KBM-7 (cell line): ENCODE measurements around the gene CLPTM1L.
"Not testable (repeated sequence)": the region's sequence is repeated elsewhere in the genome, so short reads cannot be mapped to it uniquely, and the experiment has no call there.

Experiments used
- DNase-seq: peaks from one replicate; pipeline ENCODE4 v3.0.0-alpha.2; 2015
- in situ Hi-C: fragments of 300-500 bp; cut with MboI; formaldehyde crosslinking; loops from 2 replicates; pipeline ENCODE4 v1.14.3; 2020; ENCODE audit warnings: low sequenced_read_pairs, low pct_unique_long_range_greater_than_20kb, mixed read lengths

CLPTM1L gene

GRCh38 chr5:1382248-1382700, 37.4 kb upstream of the CLPTM1L start:
- DNase-seq: no peak
- in situ Hi-C loops: no loop called here

DNA sequence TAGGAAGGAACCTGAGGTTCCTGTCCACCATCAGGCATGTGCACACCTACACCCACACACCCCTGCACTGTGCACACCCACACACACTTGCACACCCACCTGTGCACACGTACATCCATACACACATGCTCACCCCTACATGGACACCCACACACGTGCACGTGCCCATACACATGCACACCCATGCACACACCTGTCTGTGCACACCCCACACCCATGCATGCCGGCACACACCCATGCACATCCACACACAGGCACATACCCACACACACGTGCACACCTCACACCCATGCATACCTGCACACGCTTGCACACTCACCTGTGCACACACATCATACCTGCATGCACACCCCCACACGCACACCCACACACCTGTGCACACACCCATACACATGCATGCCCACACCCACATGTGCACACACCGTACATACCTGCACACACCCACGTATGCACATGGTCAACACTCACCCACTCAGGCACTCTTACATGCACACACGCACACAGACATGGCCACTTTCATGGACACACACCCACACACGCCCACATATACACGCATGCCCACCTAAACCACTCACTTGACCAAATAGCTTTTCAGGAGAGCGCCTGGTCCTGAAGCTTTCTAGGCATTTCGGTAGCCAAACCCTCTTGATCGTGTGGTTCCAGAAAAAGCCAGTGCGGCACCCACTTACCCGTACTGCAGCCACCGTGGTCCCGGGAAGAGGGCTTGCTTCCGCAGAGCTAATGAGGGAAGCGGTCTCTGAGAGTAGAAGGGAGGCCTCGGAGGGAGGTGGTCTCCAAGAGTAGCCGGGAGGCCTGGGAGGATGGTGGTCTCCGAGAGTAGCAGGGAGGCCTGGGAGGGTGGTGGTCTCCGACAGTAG, 36.7 kb upstream of the CLPTM1L start:
- in situ Hi-C loops: no loop called here
- no peak for DNase-seq

DNA sequence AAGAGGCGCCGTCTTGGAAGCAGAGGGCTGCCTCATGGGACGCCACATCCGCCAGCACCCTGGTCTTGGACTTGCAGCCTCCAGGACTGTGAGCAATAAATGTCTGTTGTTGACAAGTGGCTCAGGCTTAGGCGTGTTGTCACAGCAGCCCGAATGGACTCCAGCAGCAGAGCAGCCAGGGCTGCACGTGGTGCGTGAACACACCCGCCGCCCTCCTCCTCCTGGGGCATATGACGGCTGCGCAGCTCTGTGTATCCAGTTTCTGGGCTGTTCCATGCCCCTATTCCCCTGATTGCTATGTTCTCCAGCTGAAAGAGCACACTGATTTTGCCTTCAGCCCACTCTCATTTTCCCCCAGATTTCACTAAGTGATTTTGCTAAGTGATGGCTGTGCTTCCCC, 36.0 kb upstream of the CLPTM1L start:
- no peak for DNase-seq
- in situ Hi-C loops: no loop called here

- in situ Hi-C loops: no loop called here
- peak; percentile 56 for DNase-seq
These were observed 35.3 kb upstream of the CLPTM1L start for GRCh38 chr5:1380011-1380817.

DNA sequence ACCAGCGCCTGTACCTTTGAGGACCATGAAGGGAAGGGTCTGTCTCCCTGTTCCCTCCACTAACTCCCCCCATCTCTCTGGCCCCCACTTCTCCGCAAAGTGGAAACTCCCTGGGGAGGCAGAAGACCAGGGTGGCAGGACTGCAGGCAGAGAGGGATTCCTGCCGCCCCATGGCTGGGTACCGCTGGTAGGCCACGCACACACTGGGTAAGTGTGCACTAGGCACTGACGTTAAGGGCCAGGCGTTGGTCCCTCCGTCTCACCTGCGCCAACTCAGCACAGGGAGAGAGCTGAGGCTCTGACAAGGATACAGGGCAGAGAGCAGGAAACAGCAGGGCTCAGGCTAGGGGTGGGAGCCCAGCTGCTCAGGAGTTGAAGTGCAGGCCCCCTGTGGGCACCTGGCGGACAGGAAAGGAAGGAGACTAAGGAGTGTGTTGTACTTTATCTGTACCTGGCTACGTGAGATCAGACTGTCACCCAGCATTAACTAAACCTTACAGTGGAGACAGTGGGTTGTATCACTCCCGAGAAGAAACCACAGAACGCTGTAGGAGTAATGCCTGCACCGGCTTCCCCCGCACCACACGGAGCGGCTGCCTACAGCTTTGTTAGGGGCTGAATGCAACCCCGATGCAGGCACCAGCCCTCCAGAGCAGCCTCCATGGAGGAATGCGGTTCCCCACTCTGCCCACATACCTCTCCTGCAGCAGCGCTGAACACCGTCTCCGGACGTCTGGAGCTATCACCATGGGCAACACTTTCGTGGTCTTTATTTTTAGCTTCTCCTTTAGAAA, 34.2 kb upstream of the CLPTM1L start:
- in situ Hi-C loops: no loop called here
- no peak for DNase-seq

GRCh38 chr5:1378096-1378495, 33.2 kb upstream of the CLPTM1L start:
- DNase-seq: no peak
- in situ Hi-C loops: no loop called here

DNA sequence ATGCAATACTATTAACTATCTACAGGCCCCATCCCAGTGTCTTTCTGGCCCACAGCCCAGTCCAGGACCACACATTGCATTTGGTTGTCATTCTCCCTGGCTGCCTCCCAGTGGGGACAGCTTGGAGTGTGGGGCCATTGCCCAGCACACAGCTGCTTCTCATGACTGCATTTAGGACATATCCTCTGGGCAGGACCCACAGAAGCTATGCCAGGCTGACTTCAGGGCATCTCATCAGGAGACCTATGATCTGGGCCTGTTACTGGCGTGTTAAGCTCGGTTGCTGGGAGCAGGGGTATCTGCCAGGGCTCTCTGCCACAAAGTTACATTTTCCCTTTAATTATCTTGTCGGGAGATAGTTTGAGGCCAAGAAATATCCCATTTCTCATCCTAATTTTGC, 32.1 kb upstream of the CLPTM1L start:
- in situ Hi-C loops: no loop called here
- DNase-seq: no peak

- in situ Hi-C loops: no loop called here
- DNase-seq: no peak
These were observed 31.2 kb upstream of the CLPTM1L start for GRCh38 chr5:1375871-1376810.

- no peak for DNase-seq
- in situ Hi-C loops: no loop called here
These were observed 29.8 kb upstream of the CLPTM1L start for GRCh38 chr5:1374679-1375055.

DNA sequence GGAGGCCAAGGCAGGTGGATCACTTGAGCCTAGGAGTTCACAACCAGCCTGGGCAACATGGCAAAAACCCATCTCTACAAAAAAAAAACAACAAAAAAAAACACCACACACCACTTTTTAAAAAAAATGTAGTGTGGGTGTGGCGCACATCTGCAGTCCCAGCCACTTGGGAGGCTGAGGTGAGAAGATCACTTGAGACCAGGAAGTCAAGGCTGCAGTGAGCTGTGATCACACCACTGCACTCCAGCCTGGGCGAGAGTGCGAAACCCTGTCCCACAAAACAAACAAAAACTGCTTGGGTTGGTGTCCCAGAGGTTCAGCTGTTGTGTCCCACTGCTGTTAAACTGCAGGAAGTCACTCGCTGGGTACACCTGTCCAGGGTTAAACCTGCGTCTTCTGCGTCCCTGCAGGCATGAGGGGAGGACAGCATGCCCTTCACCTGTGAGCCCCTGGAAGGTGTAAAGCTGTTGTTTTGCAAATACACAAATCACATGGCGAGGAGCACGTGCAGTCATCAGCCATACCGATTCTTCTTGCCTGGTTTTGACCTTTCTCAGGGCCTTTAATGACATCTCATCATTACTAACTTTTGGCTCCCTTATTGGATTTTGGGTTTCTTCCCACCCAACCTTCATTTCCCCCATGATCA, 29.3 kb upstream of the CLPTM1L start:
- DNase-seq: no peak
- in situ Hi-C loops: no loop called here

DNA sequence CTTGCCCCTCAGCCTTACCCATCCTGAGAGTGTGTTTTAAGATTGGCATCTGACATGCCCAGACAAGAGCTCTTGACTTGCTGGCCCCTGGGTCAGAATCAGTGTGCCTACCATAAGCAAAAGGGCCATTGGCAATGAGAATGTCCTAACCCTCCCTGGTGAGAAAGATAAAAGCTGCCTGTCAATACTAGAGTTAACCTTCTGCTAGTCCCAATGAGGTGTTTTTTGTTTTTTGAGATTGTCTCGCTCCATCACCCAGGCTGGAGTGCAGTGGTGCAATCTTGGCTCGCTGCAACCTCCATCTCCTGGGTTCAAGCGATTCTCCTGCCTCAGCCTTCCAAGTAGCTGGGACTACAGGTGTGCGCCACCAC, 27.1 kb upstream of the CLPTM1L start:
- DNase-seq, in situ Hi-C loops: not testable (repeated sequence)

DNA sequence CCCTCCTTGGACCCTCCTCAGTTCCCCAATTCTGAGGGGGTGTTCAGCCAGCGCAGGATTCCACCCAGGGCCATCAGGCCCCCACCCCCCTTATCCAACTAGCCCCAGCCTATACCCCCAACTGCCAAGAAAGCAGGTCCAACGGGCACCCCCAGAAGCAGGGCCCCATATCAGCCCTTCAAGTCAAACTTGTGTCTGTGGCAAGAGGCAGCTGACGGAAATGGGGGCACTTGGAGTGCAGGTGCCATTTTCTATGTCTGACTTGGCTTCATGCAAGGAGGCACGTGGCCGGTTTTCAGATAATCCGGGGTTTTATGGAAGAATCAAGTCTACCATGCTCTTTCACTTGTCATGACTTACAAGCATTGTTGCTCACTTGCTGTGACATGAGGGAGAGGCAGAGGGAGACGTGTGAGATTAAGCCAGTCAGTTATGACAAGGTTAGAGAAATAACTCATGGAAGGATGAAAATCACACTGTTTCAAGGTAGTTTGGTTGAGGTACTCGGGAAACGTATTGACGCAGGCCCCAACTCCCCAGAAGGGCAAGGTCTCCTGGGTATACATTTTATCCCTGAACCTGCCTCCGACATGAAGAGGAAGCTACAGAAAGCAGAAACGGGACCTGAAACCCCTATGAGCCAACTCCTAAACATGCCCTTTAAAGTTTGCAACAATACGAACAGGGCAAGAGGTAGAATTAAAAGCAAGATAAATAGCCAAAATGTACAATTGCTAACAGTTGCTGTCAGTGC, 26.5 kb upstream of the CLPTM1L start:
- in situ Hi-C loops: no loop called here
- no peak for DNase-seq

- in situ Hi-C loops: no loop called here
- no peak for DNase-seq
These were observed 25.1 kb upstream of the CLPTM1L start for GRCh38 chr5:1370006-1370405.

- DNase-seq: no peak
- in situ Hi-C loops: no loop called here
These were observed 23.9 kb upstream of the CLPTM1L start for GRCh38 chr5:1368756-1369155.

GRCh38 chr5:1368236-1368635, 23.3 kb upstream of the CLPTM1L start:
- in situ Hi-C loops: no loop called here
- no peak for DNase-seq

- no peak for DNase-seq
- in situ Hi-C loops: no loop called here
These were observed 22.2 kb upstream of the CLPTM1L start for GRCh38 chr5:1367149-1367548.

- no peak for DNase-seq
- in situ Hi-C loops: no loop called here
These were observed 21.6 kb upstream of the CLPTM1L start for GRCh38 chr5:1366514-1366913.

GRCh38 chr5:1364211-1364610, 19.3 kb upstream of the CLPTM1L start:
- in situ Hi-C loops: no loop called here
- DNase-seq: no peak
